Gastrocnemius medialis (tissue), 4 donors: Measurements from ENCODE around the gene RERE. TPM values are rescaled to one million over a fixed set of nuclear protein-coding genes. Genes with fewer than 3 reads are reported as not detected.

Experiments used
- ATAC-seq, 2 donors: fragments of 150-250 bp; one replicate each; pipeline ENCODE4 v1.9.1; 2016
- DNase-seq, 2 donors: peaks; one replicate each; pipeline ENCODE4 v3.0.0-alpha.2; 2019
- H3K27ac ChIP-seq, 4 donors: fragments of 200-600 bp; sonication (generic); 1 replicate in 1 of 4; 2 replicates in 3 of 4; pipeline ENCODE4 v1.5.1; 2016 to 2018; ENCODE audit warnings: mild to moderate bottlenecking in 2 of 4, moderate library complexity in 1 of 4
- H3K27me3 ChIP-seq, 3 donors: fragments of 200-600 bp; sonication (generic) in 2 of 3; 1 replicate in 1 of 3; 2 replicates in 2 of 3; pipeline versions ENCODE4 v1.5.1 to v1.6.0; 2016 to 2019; ENCODE audit warnings: mild to moderate bottlenecking in 1 of 3, moderate library complexity in 1 of 3
- H3K36me3 ChIP-seq, 2 donors: fragments of 200-600 bp; sonication (generic) in 1 of 2; one replicate each; pipeline ENCODE4 v1.5.1; 2017 to 2018
- H3K4me1 ChIP-seq, 2 donors: fragments of 200-600 bp; sonication (generic) in 1 of 2; one replicate each; pipeline ENCODE4 v1.5.1; 2016 to 2017; ENCODE audit warnings: mild to moderate bottlenecking in 2 of 2
- H3K4me3 ChIP-seq, 4 donors: fragments of 200-600 bp; sonication (generic) in 3 of 4; 1 replicate in 1 of 4; 2 replicates in 3 of 4; pipeline ENCODE4 v1.5.1; 2016 to 2019; ENCODE audit warnings: mild to moderate bottlenecking in 2 of 4
- H3K9me3 ChIP-seq, 3 donors: fragments of 200-600 bp; sonication (generic) in 2 of 3; 1 replicate in 1 of 3; 2 replicates in 2 of 3; pipeline ENCODE4 v1.5.1; 2016 to 2019
- POLR2A ChIP-seq, 2 donors: fragments of 450-650 bp; IDR thresholded peaks; one replicate each; pipeline ENCODE4 v1.6.1; 2017; ENCODE audit warnings: antibody characterized with exemption in 2 of 2, mild to moderate bottlenecking in 2 of 2, moderate library complexity in 2 of 2
- in situ Hi-C, 4 donors: fragments of 200-750 bp; cut with MboI; loops; one replicate each; pipeline versions ENCODE4 v1.15.0 to v1.8.0; 2017; ENCODE audit warnings: low sequenced_read_pairs in 4 of 4
- intact Hi-C: fragments of 100-400 bp; cut with DNase I; formaldehyde crosslinking; loops from one replicate; pipeline ENCODE4 v1.15.1; 2023; ENCODE audit warnings: low total_unique reads
- total RNA-seq, 4 donors: library from RNA; depleted of rRNA; stranded (reverse); fragments of >200 nt; gene quantifications; one replicate each; pipeline versions ENCODE4 v1.1.0 to v1.2.3, GENCODE V29; 2016
- TF ChIP-seq, protein P1 (sequence below), 5 experiments: fragments of 450-650 bp in 3 of 5; fragments of 200-600 bp in 2 of 5; sonication (generic) in 2 of 5; IDR thresholded peaks in 4 of 5; conservative IDR thresholded peaks in 1 of 5; 1 replicate in 4 of 5; 2 replicates in 1 of 5; pipeline ENCODE4 v1.5.1; 2016 to 2019; ENCODE audit warnings: antibody characterized with exemption in 5 of 5, mild to moderate bottlenecking in 3 of 5, moderate library complexity in 3 of 5

RERE gene
- total RNA-seq, 4 donors from 2014 or later, result 60.8 to 106 (median 102) TPM

DNA sequence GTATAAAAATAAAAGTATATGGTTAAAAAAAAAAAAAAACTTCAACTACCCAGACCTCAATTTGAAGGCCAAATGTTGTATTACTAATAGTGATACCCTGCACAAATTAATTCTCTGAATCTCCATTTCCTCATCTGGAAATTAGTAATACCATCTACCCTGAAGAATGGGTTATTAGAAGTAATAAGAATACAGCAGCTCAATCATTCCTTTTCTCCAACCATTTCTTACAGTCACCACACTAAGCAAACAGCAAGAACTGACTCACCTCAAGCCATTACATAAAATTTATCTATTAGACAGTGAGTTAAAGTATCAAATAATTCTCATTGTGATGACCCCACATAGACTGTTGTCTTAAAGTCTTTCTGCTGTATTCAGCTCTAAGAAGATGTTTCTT, 39.6 kb downstream of the RERE start:
- Histone ChIP-seq H3K27ac (no peak overlapping the region), H3K4me3 (no peak overlapping the region), H3K36me3 (no peaks in the 10 kb centered on the region), H3K4me1 (peaks cover 8% of the 10 kb centered on the region in 2 donors), H3K27me3 (no peaks in the 10 kb centered on the region), H3K9me3 (no peaks in the 10 kb centered on the region)
- intact Hi-C loops (no loop called here), in situ Hi-C loops (no loop called here)
- no peak for DNase-seq
- no peak for TF ChIP-seq POLR2A (IDR thresholded peaks at IDR 0.05)
- TF ChIP-seq, protein P1, sequence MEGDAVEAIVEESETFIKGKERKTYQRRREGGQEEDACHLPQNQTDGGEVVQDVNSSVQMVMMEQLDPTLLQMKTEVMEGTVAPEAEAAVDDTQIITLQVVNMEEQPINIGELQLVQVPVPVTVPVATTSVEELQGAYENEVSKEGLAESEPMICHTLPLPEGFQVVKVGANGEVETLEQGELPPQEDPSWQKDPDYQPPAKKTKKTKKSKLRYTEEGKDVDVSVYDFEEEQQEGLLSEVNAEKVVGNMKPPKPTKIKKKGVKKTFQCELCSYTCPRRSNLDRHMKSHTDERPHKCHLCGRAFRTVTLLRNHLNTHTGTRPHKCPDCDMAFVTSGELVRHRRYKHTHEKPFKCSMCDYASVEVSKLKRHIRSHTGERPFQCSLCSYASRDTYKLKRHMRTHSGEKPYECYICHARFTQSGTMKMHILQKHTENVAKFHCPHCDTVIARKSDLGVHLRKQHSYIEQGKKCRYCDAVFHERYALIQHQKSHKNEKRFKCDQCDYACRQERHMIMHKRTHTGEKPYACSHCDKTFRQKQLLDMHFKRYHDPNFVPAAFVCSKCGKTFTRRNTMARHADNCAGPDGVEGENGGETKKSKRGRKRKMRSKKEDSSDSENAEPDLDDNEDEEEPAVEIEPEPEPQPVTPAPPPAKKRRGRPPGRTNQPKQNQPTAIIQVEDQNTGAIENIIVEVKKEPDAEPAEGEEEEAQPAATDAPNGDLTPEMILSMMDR (IDR thresholded peaks at IDR 0.05 in 4 of 5, conservative IDR thresholded peaks at IDR 0.05 in 1 of 5), result no peak
- no peak for ATAC-seq

DNA sequence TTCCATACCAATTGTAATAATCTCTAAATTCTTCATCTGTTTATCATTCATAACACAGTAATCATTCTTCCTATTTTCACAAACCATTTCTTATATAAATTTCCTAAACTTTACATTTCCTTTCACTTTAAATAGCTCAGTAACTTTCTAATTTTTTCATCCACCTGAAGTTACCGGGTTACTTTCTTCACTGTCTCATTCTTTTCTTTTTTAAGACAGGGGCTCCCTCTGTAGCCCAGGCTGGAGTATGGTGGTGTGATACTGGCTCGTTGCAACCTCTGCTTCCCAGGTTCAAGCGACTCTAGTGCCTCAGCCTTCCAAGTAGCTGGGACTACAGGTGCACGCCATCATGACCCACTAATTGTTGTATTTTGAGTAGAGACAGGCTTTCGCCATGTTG, 41.3 kb downstream of the RERE start:
- H3K27ac ChIP-seq, result no peak overlapping the region
- in situ Hi-C loops (no loop called here), intact Hi-C loops (no loop called here)
- H3K4me1 ChIP-seq, result peaks cover 5 to 8% of the 10 kb centered on the region in 2 donors
- DNase-seq (no peak), ATAC-seq (no peak)
- no peaks in the 10 kb centered on the region for H3K27me3 ChIP-seq
- H3K4me3 ChIP-seq, result no peak overlapping the region
- TF ChIP-seq, protein P1 (IDR thresholded peaks at IDR 0.05 in 4 of 5, conservative IDR thresholded peaks at IDR 0.05 in 1 of 5), result no peak
- TF ChIP-seq POLR2A (IDR thresholded peaks at IDR 0.05), result no peak
- H3K9me3 ChIP-seq, result no peaks in the 10 kb centered on the region
- H3K36me3 ChIP-seq, result no peaks in the 10 kb centered on the region

DNA sequence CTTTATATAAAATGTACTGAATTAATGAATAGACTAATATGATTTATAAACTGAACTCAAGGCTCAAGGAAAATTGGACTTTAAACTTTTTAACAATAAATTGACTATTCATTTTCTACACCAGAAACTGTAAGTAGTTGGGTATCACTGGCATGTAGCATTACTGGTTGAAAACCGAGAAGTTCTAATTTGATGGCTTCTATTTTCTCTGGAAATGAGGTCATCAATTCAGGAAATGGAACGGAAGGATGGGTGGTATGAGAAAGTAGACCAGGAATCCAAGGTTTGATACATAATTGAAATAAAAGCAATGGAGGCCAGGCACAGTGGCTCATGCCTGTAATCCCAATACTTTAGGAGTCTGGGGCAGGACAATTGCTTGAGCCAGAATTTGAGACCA, 50.4 kb downstream of the RERE start:
- Histone ChIP-seq H3K9me3 (no peaks in the 10 kb centered on the region), H3K36me3 (no peaks in the 10 kb centered on the region), H3K4me1 (peaks cover 11 to 15% of the 10 kb centered on the region in 2 donors), H3K4me3 (no peak overlapping the region), H3K27me3 (no peaks in the 10 kb centered on the region), H3K27ac (no peak overlapping the region)
- TF ChIP-seq POLR2A (IDR thresholded peaks at IDR 0.05), result no peak
- TF ChIP-seq, protein P1 (IDR thresholded peaks at IDR 0.05 in 4 of 5, conservative IDR thresholded peaks at IDR 0.05 in 1 of 5), result no peak
- intact Hi-C loops, result no loop called here
- in situ Hi-C loops, result no loop called here
- DNase-seq (no peak), ATAC-seq (no peak)

DNA sequence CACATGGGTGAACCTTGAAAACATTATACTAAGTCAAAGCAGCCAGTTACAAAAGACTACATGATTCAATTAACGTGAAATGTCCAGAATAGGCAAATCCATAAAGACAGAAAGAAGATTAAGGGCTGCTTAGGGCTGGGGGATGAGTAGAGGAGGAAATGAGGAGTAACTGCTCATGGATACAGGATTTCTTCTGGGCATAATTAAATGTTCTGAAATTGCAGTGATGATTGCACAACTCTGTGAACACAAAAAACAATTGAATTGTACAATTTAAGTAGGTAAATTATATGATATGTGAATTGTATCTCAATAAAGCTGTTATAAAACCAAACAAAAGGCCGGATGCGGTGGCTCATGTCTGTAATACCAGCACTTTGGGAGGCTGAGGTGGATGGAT, 52.2 kb downstream of the RERE start:
- no peak for DNase-seq
- TF ChIP-seq, protein P1 (IDR thresholded peaks at IDR 0.05 in 4 of 5, conservative IDR thresholded peaks at IDR 0.05 in 1 of 5), result no peak
- no peak for TF ChIP-seq POLR2A (IDR thresholded peaks at IDR 0.05)
- no peak overlapping the region for H3K27ac ChIP-seq
- no peak overlapping the region for H3K4me3 ChIP-seq
- peaks cover 11 to 15% of the 10 kb centered on the region in 2 donors for H3K4me1 ChIP-seq
- no peaks in the 10 kb centered on the region for H3K36me3 ChIP-seq
- ATAC-seq, result no peak
- intact Hi-C loops (no loop called here), in situ Hi-C loops (no loop called here)
- no peaks in the 10 kb centered on the region for H3K9me3 ChIP-seq
- no peaks in the 10 kb centered on the region for H3K27me3 ChIP-seq

DNA sequence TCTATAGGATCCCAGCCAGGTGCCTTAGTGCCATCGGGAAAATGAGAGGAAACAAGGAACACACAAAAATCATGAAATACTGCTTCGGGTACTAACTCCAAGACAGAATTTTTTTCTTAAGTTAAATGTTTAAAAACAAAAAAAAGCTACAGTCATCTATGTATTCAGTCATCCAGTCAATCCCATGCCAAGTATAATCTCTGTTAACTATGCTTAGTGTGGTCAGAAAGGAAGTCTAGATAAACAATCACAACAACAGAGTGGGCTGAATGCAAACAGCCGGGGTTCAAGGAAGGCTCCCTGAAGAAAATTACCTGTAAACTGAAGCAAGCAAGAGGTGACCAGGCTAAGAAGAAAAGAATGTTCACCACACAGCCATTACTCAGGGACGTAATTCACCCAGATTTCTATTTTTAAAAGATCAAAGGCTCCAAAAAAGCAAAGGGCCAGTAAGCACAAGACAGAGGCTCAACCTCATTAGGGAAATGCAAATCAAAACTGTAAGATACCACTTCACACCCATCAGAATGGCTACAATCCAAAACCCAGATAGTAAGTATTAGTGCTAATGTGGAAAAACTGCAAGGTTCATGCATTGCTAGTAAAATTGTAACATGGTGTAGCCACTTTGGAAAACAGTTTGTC, 53.0 kb downstream of the RERE start:
- no peak for TF ChIP-seq POLR2A (IDR thresholded peaks at IDR 0.05)
- TF ChIP-seq, protein P1 (IDR thresholded peaks at IDR 0.05 in 4 of 5, conservative IDR thresholded peaks at IDR 0.05 in 1 of 5), result no peak
- Histone ChIP-seq H3K27me3 (no peaks in the 10 kb centered on the region), H3K27ac (no peak overlapping the region), H3K9me3 (no peaks in the 10 kb centered on the region), H3K4me3 (no peak overlapping the region), H3K4me1 (peaks cover 11 to 15% of the 10 kb centered on the region in 2 donors), H3K36me3 (no peaks in the 10 kb centered on the region)
- no peak for DNase-seq
- ATAC-seq, result no peak
- in situ Hi-C loops, result no loop called here
- intact Hi-C loops, result no loop called here
